Gastrocnemius medialis (tissue), 4 donors: ENCODE measurements around the gene BEND6.

ENCODE experiments used
- POLR2A ChIP-seq, 2 donors: fragments of 450-650 bp; IDR thresholded peaks; one replicate each; pipeline ENCODE4 v1.6.1; 2017; ENCODE audit warnings: antibody characterized with exemption in 2 of 2, mild to moderate bottlenecking in 2 of 2, moderate library complexity in 2 of 2
- TF ChIP-seq, protein P1 (sequence below), 5 experiments: fragments of 450-650 bp in 3 of 5; fragments of 200-600 bp in 2 of 5; sonication (generic) in 2 of 5; IDR thresholded peaks in 4 of 5; conservative IDR thresholded peaks in 1 of 5; 1 replicate in 4 of 5; 2 replicates in 1 of 5; pipeline ENCODE4 v1.5.1; 2016 to 2019; ENCODE audit warnings: antibody characterized with exemption in 5 of 5, mild to moderate bottlenecking in 3 of 5, moderate library complexity in 3 of 5

GRCh38 chr6:56961151-56961550 lies 6.2 kb downstream of the BEND6 start:
- TF ChIP-seq, protein P1, sequence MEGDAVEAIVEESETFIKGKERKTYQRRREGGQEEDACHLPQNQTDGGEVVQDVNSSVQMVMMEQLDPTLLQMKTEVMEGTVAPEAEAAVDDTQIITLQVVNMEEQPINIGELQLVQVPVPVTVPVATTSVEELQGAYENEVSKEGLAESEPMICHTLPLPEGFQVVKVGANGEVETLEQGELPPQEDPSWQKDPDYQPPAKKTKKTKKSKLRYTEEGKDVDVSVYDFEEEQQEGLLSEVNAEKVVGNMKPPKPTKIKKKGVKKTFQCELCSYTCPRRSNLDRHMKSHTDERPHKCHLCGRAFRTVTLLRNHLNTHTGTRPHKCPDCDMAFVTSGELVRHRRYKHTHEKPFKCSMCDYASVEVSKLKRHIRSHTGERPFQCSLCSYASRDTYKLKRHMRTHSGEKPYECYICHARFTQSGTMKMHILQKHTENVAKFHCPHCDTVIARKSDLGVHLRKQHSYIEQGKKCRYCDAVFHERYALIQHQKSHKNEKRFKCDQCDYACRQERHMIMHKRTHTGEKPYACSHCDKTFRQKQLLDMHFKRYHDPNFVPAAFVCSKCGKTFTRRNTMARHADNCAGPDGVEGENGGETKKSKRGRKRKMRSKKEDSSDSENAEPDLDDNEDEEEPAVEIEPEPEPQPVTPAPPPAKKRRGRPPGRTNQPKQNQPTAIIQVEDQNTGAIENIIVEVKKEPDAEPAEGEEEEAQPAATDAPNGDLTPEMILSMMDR (IDR thresholded peaks at IDR 0.05 in 4 of 5, conservative IDR thresholded peaks at IDR 0.05 in 1 of 5), result no peak
- TF ChIP-seq POLR2A (IDR thresholded peaks at IDR 0.05), result no peak
